ENCODE data around the gene SPTB.

Gene SPTB

DNA sequence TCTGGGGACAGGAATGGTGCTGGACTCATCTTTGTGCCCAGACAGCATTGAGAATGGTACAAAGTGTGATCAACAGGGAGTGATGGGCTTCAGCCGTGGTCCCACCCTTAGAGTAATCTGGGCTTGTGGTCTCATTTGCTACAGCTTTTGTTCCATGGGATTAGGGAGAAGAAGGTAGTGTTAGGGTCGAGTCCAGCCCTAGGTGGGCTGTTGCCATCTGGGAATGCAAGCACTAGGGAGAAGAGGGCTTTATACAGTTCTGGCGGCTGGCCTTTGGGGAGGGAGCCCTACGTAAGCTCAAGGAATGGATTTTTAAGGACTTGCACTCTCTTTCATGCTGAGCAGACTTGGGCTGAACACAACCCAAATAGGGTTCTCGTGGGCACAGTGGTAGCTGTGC, 170.6 kb downstream of the SPTB start:
- DNase-seq (ENCODE audit: low read depth), result no peak

DNA sequence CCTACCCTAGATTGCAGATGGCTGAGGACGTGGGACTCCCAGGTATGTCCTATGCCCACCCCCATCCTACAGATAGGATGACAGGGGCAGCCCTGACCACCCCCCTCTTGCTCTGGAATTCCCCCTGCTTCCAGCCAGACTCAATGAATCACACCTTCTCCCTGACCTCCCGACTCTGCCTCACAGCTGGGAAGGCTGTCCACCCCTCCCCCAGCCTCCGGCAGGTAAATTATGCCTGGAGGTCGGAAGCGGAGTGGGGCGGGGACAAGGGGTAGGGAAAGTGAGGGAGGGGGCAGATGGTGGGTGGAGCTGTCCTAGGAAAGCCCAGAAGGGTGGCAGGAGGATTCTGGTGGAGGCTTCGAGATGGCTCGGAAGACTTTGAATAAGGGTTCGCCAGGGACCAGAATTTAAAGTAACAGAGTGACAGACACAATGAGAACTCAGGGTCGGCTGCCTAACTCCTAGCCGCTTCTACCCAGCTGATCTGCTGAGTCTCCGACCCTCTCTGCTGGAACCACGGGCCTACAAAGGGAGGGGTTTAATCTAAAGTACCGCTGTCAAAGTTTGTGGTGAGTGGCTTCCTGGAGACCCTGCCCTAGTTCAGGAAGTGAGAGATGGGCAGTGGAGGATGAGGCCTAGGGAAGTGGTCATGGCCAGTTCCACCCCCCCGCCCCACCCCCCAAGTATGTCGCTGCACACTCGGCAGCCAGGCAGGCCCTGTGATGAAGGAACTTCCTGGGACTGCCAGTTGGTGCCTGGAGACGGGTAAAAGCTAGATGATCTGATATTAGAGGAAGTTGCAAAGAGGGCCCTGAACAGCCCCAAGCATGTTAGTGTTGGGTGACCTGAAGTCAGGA, 171.3 kb downstream of the SPTB start:
- DNase-seq (ENCODE audit: low read depth), result peak; percentile 91

GRCh38 chr14:64707661-64708060, 172.0 kb downstream of the SPTB start:
- DNase-seq (ENCODE audit: low read depth), result no peak

DNA sequence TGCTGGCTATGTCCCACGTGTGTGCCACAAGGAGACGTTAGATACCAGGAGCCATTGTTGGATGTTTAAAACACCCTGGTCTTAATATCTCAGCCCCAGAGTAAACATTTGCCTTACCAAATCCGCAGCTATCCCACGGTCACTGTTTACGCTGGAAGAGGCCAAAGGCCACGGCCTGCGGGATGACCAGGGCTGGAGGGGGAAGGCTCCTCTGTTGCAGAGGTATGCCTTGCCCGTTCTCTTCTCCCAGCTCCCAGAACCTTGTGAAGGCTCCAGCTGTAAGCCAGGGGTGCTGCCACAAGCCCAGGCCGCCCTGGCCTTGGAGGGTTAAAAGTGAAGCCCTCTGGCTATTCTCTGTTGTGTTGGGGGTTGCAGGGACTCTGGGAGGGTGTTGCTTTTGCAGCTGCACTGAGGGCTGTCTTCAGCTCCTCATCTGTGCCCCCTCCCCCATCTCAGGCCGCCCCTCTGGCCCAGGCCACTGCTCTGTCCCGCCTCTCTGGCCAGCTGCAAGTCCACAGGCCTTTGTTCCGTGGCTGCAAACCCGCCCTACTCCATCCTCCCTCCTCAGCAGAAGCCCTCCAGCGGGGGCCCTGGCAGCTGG, 173.0 kb downstream of the SPTB start:
- no peak for DNase-seq (ENCODE audit: low read depth)

GRCh38 chr14:64706119-64706592, 173.6 kb downstream of the SPTB start:
- DNase-seq (ENCODE audit: low read depth), result no peak

GRCh38 chr14:64705381-64706118, 174.2 kb downstream of the SPTB start:
- no peak for DNase-seq (ENCODE audit: low read depth)

- no peak for DNase-seq (ENCODE audit: low read depth)
Measured at GRCh38 chr14:64704743-64705380, 174.8 kb downstream of the SPTB start.

GRCh38 chr14:64704143-64704742, 175.5 kb downstream of the SPTB start, which contains the start of gene PLEKHG3:
Gene PLEKHG3 (plus strand): TSS chr14:64704424. CDS start chr14:64727632, 23,208 bp downstream.
- DNase-seq (ENCODE audit: low read depth), result no peak

- DNase-seq (ENCODE audit: low read depth), result no peak
Measured at GRCh38 chr14:64703395-64704142, 176.1 kb downstream of the SPTB start.

GRCh38 chr14:64702493-64703394, 177.0 kb downstream of the SPTB start:
- no peak for DNase-seq (ENCODE audit: low read depth)

GRCh38 chr14:64701660-64702059, 178.0 kb downstream of the SPTB start:
- no peak for DNase-seq (ENCODE audit: low read depth)

DNA sequence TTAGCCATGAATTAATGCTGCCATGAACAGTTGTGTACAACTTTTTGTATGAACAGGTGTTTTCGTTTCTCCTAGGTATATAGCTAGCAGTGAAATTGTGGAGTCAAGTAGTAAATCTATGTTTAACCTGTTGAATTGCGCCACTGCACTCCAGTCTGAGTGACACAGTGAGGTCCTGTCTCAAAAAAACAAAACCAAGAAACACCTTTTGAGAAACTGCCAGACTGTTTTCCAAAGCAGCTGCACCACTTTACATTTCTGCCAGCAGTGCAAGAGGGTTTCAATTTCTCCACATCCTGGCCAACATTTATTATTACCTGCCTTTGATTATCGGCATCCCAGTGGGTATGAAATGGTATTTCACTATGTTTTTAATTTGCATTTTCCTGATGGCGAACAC, 178.8 kb downstream of the SPTB start:
- DNase-seq (ENCODE audit: low read depth), result no peak

DNA sequence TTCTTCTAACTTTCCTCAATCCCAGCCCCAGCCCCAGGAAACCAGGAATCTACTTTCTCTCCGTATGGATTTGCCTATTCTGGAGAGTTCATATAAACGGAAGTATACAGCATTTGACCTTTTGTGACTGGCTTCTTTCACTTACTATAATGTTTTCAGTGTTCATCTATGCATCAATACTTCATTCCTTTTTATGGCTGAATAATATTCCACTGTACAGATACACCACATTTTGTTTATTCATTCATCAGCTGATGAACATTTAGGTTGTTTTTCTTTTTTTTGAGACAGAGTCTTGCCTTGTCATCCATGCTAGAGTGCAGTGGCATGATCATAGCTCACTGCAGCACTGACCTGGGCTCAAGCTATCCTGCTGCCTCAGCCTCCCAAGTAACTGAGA, 179.4 kb downstream of the SPTB start:
- no peak for DNase-seq (ENCODE audit: low read depth)

DNA sequence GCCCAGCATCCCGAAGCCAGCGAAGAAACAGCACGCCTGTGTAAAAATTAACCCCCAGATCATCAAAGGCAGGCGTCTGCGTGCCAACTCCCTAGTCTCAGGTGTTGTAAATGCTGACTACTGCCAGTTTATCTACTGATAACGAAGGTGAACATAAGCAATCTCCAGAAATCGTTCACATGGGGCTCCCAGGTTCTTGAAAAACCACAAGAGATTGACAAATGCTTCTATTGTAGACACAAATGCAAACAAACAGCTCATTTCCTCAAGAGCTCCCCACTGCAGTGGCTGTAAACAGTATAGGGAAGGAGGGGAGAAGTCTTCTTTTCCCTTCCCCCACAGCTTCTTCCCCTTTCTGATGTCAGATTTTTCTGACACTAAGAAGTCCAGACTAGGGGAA, 180.8 kb downstream of the SPTB start:
- DNase-seq (ENCODE audit: low read depth), result no peak

GRCh38 chr14:64696355-64696857, 183.3 kb downstream of the SPTB start:
- DNase-seq (ENCODE audit: low read depth), result no peak

Measured in CMK (cell line).